ENCODE measurements around the gene MYZAP. TPM values are rescaled to one million over a fixed set of nuclear protein-coding genes. Genes with fewer than 3 reads are reported as not detected.

Gene MYZAP
- total RNA-seq, 1 donor: 5.1 TPM

GRCh38 chr15:57595011-57595866, 3.5 kb downstream of the MYZAP start:
- Histone ChIP-seq H3K4me1 (ENCODE audit: insufficient read depth, low read length) (peaks cover 8% of the 10 kb centered on the region), H3K27me3 (ENCODE audit: insufficient read depth, low read length) (peaks cover 19% of the 10 kb centered on the region), H3K9me3 (ENCODE audit: low read depth, low read length) (no peaks in the 10 kb centered on the region), H3K4me3 (ENCODE audit: low read length) (no peak overlapping the region)

GRCh38 chr15:57596301-57596855, 4.7 kb downstream of the MYZAP start:
- Histone ChIP-seq H3K4me1 (ENCODE audit: insufficient read depth, low read length) (peaks cover 5% of the 10 kb centered on the region), H3K9me3 (ENCODE audit: low read depth, low read length) (no peaks in the 10 kb centered on the region), H3K4me3 (ENCODE audit: low read length) (no peak overlapping the region), H3K27me3 (ENCODE audit: insufficient read depth, low read length) (peaks cover 15% of the 10 kb centered on the region)

GRCh38 chr15:57596978-57597377, 5.3 kb downstream of the MYZAP start:
- no peak overlapping the region for H3K4me3 ChIP-seq (ENCODE audit: low read length)
- peaks cover 13% of the 10 kb centered on the region for H3K27me3 ChIP-seq (ENCODE audit: insufficient read depth, low read length)
- H3K4me1 ChIP-seq (ENCODE audit: insufficient read depth, low read length): peaks cover 2% of the 10 kb centered on the region
- no peaks in the 10 kb centered on the region for H3K9me3 ChIP-seq (ENCODE audit: low read depth, low read length)

- no peaks in the 10 kb centered on the region for H3K9me3 ChIP-seq (ENCODE audit: low read depth, low read length)
- H3K4me1 ChIP-seq (ENCODE audit: insufficient read depth, low read length): no peaks in the 10 kb centered on the region
- H3K27me3 ChIP-seq (ENCODE audit: insufficient read depth, low read length): peaks cover 8% of the 10 kb centered on the region
- no peak overlapping the region for H3K4me3 ChIP-seq (ENCODE audit: low read length)
Measured at GRCh38 chr15:57597431-57597830, 5.7 kb downstream of the MYZAP start.

- Histone ChIP-seq H3K4me3 (ENCODE audit: low read length) (no peak overlapping the region), H3K27me3 (ENCODE audit: insufficient read depth, low read length) (no peaks in the 10 kb centered on the region), H3K9me3 (ENCODE audit: low read depth, low read length) (no peaks in the 10 kb centered on the region), H3K4me1 (ENCODE audit: insufficient read depth, low read length) (no peaks in the 10 kb centered on the region)
Measured at GRCh38 chr15:57598346-57598745, 6.6 kb downstream of the MYZAP start.

GRCh38 chr15:57599296-57599810, 7.6 kb downstream of the MYZAP start:
- H3K4me3 ChIP-seq (ENCODE audit: low read length): no peak overlapping the region
- H3K27me3 ChIP-seq (ENCODE audit: insufficient read depth, low read length): no peaks in the 10 kb centered on the region
- H3K4me1 ChIP-seq (ENCODE audit: insufficient read depth, low read length): no peaks in the 10 kb centered on the region
- H3K9me3 ChIP-seq (ENCODE audit: low read depth, low read length): no peaks in the 10 kb centered on the region

- Histone ChIP-seq H3K9me3 (ENCODE audit: low read depth, low read length) (no peaks in the 10 kb centered on the region), H3K4me1 (ENCODE audit: insufficient read depth, low read length) (no peaks in the 10 kb centered on the region), H3K4me3 (ENCODE audit: low read length) (no peak overlapping the region), H3K27me3 (ENCODE audit: insufficient read depth, low read length) (no peaks in the 10 kb centered on the region)
Measured at GRCh38 chr15:57600197-57600596, 8.5 kb downstream of the MYZAP start.

GRCh38 chr15:57604507-57604906, 12.8 kb downstream of the MYZAP start:
- no peak overlapping the region for H3K4me3 ChIP-seq (ENCODE audit: low read length)
- no peaks in the 10 kb centered on the region for H3K9me3 ChIP-seq (ENCODE audit: low read depth, low read length)
- no peaks in the 10 kb centered on the region for H3K27me3 ChIP-seq (ENCODE audit: insufficient read depth, low read length)
- no peaks in the 10 kb centered on the region for H3K4me1 ChIP-seq (ENCODE audit: insufficient read depth, low read length)

GRCh38 chr15:57605491-57605890, 13.8 kb downstream of the MYZAP start:
- Histone ChIP-seq H3K27me3 (ENCODE audit: insufficient read depth, low read length) (no peaks in the 10 kb centered on the region), H3K4me1 (ENCODE audit: insufficient read depth, low read length) (no peaks in the 10 kb centered on the region), H3K4me3 (ENCODE audit: low read length) (no peak overlapping the region), H3K9me3 (ENCODE audit: low read depth, low read length) (no peaks in the 10 kb centered on the region)

GRCh38 chr15:57606048-57606447, 14.3 kb downstream of the MYZAP start:
- no peak overlapping the region for H3K4me3 ChIP-seq (ENCODE audit: low read length)
- H3K27me3 ChIP-seq (ENCODE audit: insufficient read depth, low read length): no peaks in the 10 kb centered on the region
- no peaks in the 10 kb centered on the region for H3K4me1 ChIP-seq (ENCODE audit: insufficient read depth, low read length)
- H3K9me3 ChIP-seq (ENCODE audit: low read depth, low read length): no peaks in the 10 kb centered on the region

- Histone ChIP-seq H3K27me3 (ENCODE audit: insufficient read depth, low read length) (no peaks in the 10 kb centered on the region), H3K4me1 (ENCODE audit: insufficient read depth, low read length) (no peaks in the 10 kb centered on the region), H3K4me3 (ENCODE audit: low read length) (no peak overlapping the region), H3K9me3 (ENCODE audit: low read depth, low read length) (no peaks in the 10 kb centered on the region)
Measured at GRCh38 chr15:57606816-57607215, 15.1 kb downstream of the MYZAP start.

GRCh38 chr15:57607570-57608000, 15.9 kb downstream of the MYZAP start:
- H3K9me3 ChIP-seq (ENCODE audit: low read depth, low read length): no peaks in the 10 kb centered on the region
- no peaks in the 10 kb centered on the region for H3K4me1 ChIP-seq (ENCODE audit: insufficient read depth, low read length)
- H3K4me3 ChIP-seq (ENCODE audit: low read length): no peak overlapping the region
- no peaks in the 10 kb centered on the region for H3K27me3 ChIP-seq (ENCODE audit: insufficient read depth, low read length)

GRCh38 chr15:57609805-57610529, 18.3 kb downstream of the MYZAP start:
- Histone ChIP-seq H3K9me3 (ENCODE audit: low read depth, low read length) (no peaks in the 10 kb centered on the region), H3K4me1 (ENCODE audit: insufficient read depth, low read length) (no peaks in the 10 kb centered on the region), H3K27me3 (ENCODE audit: insufficient read depth, low read length) (no peaks in the 10 kb centered on the region), H3K4me3 (ENCODE audit: low read length) (no peak overlapping the region)

- Histone ChIP-seq H3K27me3 (ENCODE audit: insufficient read depth, low read length) (no peaks in the 10 kb centered on the region), H3K9me3 (ENCODE audit: low read depth, low read length) (no peaks in the 10 kb centered on the region), H3K4me3 (ENCODE audit: low read length) (no peak overlapping the region), H3K4me1 (ENCODE audit: insufficient read depth, low read length) (no peaks in the 10 kb centered on the region)
Measured at GRCh38 chr15:57611123-57611522, 19.4 kb downstream of the MYZAP start.

- no peaks in the 10 kb centered on the region for H3K27me3 ChIP-seq (ENCODE audit: insufficient read depth, low read length)
- H3K4me1 ChIP-seq (ENCODE audit: insufficient read depth, low read length): no peaks in the 10 kb centered on the region
- H3K4me3 ChIP-seq (ENCODE audit: low read length): no peak overlapping the region
- H3K9me3 ChIP-seq (ENCODE audit: low read depth, low read length): no peaks in the 10 kb centered on the region
Measured at GRCh38 chr15:57611938-57612337, 20.2 kb downstream of the MYZAP start.

All from mononuclear cell (primary cell).